AG20443 (cell line): ENCODE data around the gene SAP30BP.

Experiments
- DNase-seq: peaks from one replicate; pipeline ENCODE4 v3.0.0; 2012; ENCODE audit warnings: low spot score, mixed read lengths

Gene SAP30BP

GRCh38 chr17:75647061-75647460 lies 20.1 kb upstream of the SAP30BP start:
- DNase-seq: no peak

- no peak for DNase-seq
These were observed 19.2 kb upstream of the SAP30BP start for GRCh38 chr17:75647921-75648320.

DNA sequence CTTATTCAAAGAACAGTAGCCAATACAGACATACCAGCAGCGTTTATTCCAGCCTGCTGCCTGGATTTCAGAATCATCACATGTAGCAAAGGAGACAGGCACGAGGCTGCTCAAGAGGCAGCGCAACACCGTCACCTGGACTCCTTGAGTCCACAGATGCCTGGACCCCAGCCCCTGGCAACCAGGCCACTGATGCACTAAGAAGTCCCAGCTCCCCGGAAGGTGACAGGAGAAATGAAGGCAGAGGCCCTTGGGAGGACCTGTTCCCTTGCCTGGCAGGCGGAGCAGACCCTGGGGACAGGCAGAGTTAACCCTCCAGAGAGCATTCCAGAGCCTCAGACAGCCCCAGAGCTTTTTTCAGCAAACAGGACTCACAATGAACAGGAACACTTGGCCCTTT lies 17.5 kb upstream of the SAP30BP start:
- no peak for DNase-seq

- no peak for DNase-seq
These were observed 16.3 kb upstream of the SAP30BP start for GRCh38 chr17:75650874-75651273.

GRCh38 chr17:75652341-75652740 lies 14.8 kb upstream of the SAP30BP start:
- DNase-seq: no peak

DNA sequence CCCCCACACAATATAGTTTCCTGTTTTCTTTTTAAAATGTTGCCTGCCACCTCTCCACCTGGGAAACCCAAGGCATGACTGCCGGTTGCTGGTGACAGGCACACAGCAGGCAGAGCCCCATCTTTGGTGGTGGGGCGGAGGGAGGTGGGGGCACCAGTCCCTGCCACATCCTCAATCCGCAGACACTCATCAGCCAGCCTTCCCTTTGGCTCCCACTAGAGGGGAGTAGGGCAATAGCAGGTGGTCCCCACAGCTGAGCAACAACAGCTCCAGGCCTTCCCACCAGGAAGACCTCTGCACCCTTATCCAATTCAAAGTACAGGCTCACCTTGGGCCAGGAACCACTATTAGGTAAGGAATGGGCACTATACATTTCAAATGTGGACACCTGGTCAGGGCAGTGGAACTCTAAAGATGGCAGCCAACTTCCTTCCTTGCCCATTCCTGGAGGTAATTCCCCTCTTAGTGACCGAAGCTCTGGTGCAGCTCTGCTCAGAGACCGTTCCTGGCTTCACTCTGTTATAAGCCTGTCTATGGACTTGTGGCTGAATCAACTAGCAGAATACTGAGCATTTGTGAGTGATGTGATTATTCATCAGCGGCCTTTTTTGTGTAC lies 14.1 kb upstream of the SAP30BP start:
- peak; percentile 57 for DNase-seq

DNA sequence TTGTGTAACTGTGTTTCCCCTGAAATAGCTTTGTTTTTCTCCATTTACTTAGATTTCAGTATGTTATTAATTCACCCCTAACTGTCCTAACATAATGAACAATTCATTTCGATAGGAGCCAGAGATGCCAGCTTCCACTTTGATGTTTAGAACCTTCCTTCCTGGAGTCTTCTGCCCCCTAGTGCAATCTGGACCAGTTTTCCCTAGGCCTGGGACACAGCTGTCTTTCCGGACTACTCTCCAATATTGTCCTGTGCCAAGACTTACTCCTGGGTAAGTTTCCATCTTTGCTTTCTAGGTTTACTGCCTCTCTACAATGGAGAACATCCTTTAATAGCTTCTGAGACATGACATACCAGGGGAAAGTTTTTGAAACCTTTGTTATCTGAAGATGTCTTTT lies 13.0 kb upstream of the SAP30BP start:
- no peak for DNase-seq

- no peak for DNase-seq
These were observed 8.9 kb upstream of the SAP30BP start for GRCh38 chr17:75658237-75658636.

- DNase-seq: no peak
These were observed 5.6 kb upstream of the SAP30BP start for GRCh38 chr17:75661531-75661930.

GRCh38 chr17:75662511-75662910 lies 4.6 kb upstream of the SAP30BP start:
- no peak for DNase-seq

GRCh38 chr17:75664099-75664549 lies 3.0 kb upstream of the SAP30BP start:
- DNase-seq: no peak

GRCh38 chr17:75665981-75666380 lies 1.2 kb upstream of the SAP30BP start:
- no peak for DNase-seq

DNA sequence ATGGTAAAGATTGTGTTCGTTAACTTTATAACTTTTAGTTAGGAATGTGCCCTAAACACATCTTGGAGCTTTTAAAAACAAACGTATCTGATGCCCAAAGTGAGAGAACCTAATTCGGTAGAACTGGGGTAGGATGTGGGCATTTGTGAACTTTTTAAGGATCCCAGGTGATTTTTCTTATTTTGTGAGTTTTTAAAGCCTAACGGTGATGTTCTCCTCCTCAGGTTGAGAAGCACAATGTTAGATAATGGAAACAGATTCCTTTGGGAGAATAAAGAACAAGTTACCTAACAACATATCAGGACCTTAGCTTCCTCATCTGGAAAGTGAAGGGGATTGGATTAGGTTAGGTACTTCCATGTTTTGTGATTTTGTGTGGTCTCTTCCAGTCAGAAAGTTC lies 687 bp downstream of the SAP30BP start:
- no peak for DNase-seq

GRCh38 chr17:75668489-75668888 lies 1.4 kb downstream of the SAP30BP start:
- no peak for DNase-seq

- no peak for DNase-seq
These were observed 3.7 kb downstream of the SAP30BP start for GRCh38 chr17:75670868-75671267.

- DNase-seq: no peak
These were observed 4.9 kb downstream of the SAP30BP start for GRCh38 chr17:75672011-75672410.

GRCh38 chr17:75673487-75673886 lies 6.3 kb downstream of the SAP30BP start:
- no peak for DNase-seq

- DNase-seq: no peak
These were observed 9.3 kb downstream of the SAP30BP start for GRCh38 chr17:75676461-75676860.

DNA sequence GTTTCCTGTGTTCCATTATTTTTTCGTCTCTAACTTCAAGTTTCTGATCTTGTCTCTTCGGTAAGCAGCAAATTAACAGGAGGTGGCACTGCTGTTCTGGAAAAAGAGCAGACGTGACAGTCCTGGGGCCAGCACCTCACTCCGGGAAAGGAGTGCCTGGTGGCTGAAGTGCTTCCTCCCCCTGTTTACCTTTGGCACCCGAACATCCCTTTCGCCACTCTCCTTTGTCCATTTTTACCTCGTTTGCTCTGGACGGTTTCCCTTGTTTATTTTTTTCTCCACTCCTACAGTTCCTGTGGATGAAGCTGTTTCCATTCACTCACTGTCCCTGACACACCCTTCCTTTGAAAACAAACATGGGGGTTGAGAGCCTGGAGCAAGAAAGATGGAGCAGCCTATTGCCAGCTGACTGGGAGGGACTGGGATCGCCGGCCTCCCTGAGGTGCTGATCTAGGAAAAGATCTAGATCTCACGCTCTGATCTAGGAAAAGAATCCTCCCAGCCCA lies 12.6 kb downstream of the SAP30BP start:
- DNase-seq: no peak

- no peak for DNase-seq
These were observed 13.3 kb downstream of the SAP30BP start for GRCh38 chr17:75680431-75680830.

- DNase-seq: peak; percentile 36
These were observed 14.2 kb downstream of the SAP30BP start for GRCh38 chr17:75681289-75681688.

DNA sequence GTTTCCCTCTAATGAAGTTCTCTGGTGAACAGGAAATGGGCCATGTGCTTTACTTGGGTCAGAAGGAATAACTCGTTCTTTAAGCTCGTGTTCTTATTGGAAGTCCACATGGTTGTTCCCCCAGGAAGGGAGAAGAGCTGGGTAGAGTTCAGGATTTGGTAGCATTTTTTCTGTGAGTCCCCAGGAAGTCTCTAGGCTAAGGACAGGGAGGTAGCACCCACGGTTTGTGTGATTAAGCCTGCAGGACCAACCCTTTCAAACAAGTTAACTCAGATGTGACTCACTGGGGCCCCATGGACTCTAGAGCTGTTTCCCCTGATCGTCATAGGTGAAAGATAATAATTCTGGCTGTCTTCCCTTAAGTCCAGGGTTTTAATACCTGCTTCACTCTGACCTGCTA lies 16.4 kb downstream of the SAP30BP start:
- DNase-seq: peak; percentile 38

- no peak for DNase-seq
These were observed 17.1 kb downstream of the SAP30BP start for GRCh38 chr17:75684249-75684648.

DNA sequence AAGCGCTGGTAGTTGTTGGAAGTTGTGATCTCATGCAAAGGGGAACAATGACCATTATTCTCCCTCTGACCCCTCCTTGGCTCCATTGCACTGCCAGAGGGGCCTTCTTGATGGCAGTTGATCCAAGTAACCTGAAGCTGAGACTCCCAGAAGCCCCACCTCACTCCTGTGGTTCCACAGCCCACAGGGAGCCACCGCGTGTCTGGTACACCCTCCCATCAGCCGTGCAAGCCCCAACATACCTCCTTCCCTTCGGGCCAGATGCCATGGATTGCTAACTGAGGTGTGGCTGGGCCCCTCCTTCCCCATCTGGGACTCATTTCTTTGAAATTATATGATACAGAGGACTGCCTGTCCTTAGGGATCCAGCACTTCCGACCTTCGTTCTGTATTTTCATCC lies 17.8 kb downstream of the SAP30BP start:
- DNase-seq: peak; percentile 75
